ENCODE results near the gene HLA-DRB5. TPM values are rescaled to one million over a fixed set of nuclear protein-coding genes. Genes with fewer than 3 reads are reported as not detected.
"Not testable (repeated sequence)": the region's sequence is repeated elsewhere in the genome, so short reads cannot be mapped to it uniquely, and the experiment has no call there.

Gene HLA-DRB5
- total RNA-seq, 2 experiments from 2014 or later: 2.9 to 5.3 TPM

GRCh38 chr6:32475392-32476206 lies 54.5 kb downstream of the HLA-DRB5 start:
- Mint-ChIP-seq H3K36me3 (peaks cover 10% of the 10 kb centered on the region), H3K27ac (no peak overlapping the region), H3K27me3 (peaks cover 37% of the 10 kb centered on the region), H3K4me1 (peaks cover 17% of the 10 kb centered on the region), H3K4me3 (no peak overlapping the region), H3K9me3 (ENCODE audit: low read depth) (no peaks in the 10 kb centered on the region)
- ATAC-seq (no peak), DNase-seq (no peak)
- CTCF ChIA-PET: no interaction called here

- DNase-seq; H3K4me3 Mint-ChIP-seq; H3K9me3 Mint-ChIP-seq (ENCODE audit: low read depth); H3K36me3 Mint-ChIP-seq; CTCF ChIA-PET: not testable (repeated sequence)
- peak; percentile 99 for ATAC-seq
- peaks cover 17% of the 10 kb centered on the region for H3K4me1 Mint-ChIP-seq
- H3K27me3 Mint-ChIP-seq: peaks cover 41% of the 10 kb centered on the region
- H3K27ac Mint-ChIP-seq: peak overlapping the region; percentile 87
Observed at GRCh38 chr6:32473376-32474348, 56.4 kb downstream of the HLA-DRB5 start.

GRCh38 chr6:32472781-32473375 lies 57.2 kb downstream of the HLA-DRB5 start:
- Mint-ChIP-seq H3K27me3 (peaks cover 37% of the 10 kb centered on the region), H3K9me3 (ENCODE audit: low read depth) (no peaks in the 10 kb centered on the region), H3K4me3 (peak overlapping the region; percentile 46), H3K4me1 (peaks cover 17% of the 10 kb centered on the region), H3K27ac (peak overlapping the region; percentile 87), H3K36me3 (peaks cover 7% of the 10 kb centered on the region)
- no peak for DNase-seq
- no peak for ATAC-seq
- CTCF ChIA-PET: no interaction called here

- H3K27me3 Mint-ChIP-seq: peaks cover 34% of the 10 kb centered on the region
- not testable (repeated sequence) for H3K36me3 Mint-ChIP-seq; ATAC-seq; DNase-seq; H3K27ac Mint-ChIP-seq; H3K4me3 Mint-ChIP-seq; H3K4me1 Mint-ChIP-seq; H3K9me3 Mint-ChIP-seq (ENCODE audit: low read depth)
- CTCF ChIA-PET: interaction anchor here (0.6 kb wide), 1 partner anchor 10 kb away, joined by 4 read pairs; no protein-coding TSS in a partner anchor
Observed at GRCh38 chr6:32467743-32468503, 62.2 kb downstream of the HLA-DRB5 start.

Other genes with a start within 250 kb of the HLA-DRB5 start
- not detected for gene TSBP1, start 158.4 kb downstream of the HLA-DRB5 start, total RNA-seq
- gene BTNL2, start 123.1 kb downstream of the HLA-DRB5 start, total RNA-seq: not detected
- gene HLA-DRA, start 90.4 kb downstream of the HLA-DRB5 start, total RNA-seq: 100 to 1,000 TPM; 311 to 313 TPM
- gene HLA-DRB1, start 59.6 kb upstream of the HLA-DRB5 start, total RNA-seq: 100 to 1,000 TPM; 189 to 228 TPM
- 100 to 1,000 TPM in 1 of 2 experiments, 10 to 100 TPM in 1; 74.4 to 143 TPM for gene HLA-DQA1, start 107.1 kb upstream of the HLA-DRB5 start, total RNA-seq
- 10 to 100 TPM; 72.9 to 89.8 TPM for gene HLA-DQB1, start 136.4 kb upstream of the HLA-DRB5 start, total RNA-seq
- gene HLA-DQA2, start 211.1 kb upstream of the HLA-DRB5 start, total RNA-seq: 10 to 100 TPM in 1 of 2 experiments, 1 to 10 TPM in 1; 4.9 to 11.6 TPM
- 1 to 10 TPM; 2.9 to 4.2 TPM for gene HLA-DQB2, start 233.2 kb upstream of the HLA-DRB5 start, total RNA-seq

Data from activated CD8-positive, alpha-beta memory T cell treated with anti-CD3 and anti-CD28 coated beads, Interleukin-2, amount 10 ng/mL, durations not matched to agents 7 days and 5 days (primary cell).